Measurements from ENCODE around the gene KCNJ16. TPM values are rescaled to one million over a fixed set of nuclear protein-coding genes. Genes with fewer than 3 reads are reported as not detected.

Gene KCNJ16
- total RNA-seq, 1 experiment from 2014 or later, result not detected

DNA sequence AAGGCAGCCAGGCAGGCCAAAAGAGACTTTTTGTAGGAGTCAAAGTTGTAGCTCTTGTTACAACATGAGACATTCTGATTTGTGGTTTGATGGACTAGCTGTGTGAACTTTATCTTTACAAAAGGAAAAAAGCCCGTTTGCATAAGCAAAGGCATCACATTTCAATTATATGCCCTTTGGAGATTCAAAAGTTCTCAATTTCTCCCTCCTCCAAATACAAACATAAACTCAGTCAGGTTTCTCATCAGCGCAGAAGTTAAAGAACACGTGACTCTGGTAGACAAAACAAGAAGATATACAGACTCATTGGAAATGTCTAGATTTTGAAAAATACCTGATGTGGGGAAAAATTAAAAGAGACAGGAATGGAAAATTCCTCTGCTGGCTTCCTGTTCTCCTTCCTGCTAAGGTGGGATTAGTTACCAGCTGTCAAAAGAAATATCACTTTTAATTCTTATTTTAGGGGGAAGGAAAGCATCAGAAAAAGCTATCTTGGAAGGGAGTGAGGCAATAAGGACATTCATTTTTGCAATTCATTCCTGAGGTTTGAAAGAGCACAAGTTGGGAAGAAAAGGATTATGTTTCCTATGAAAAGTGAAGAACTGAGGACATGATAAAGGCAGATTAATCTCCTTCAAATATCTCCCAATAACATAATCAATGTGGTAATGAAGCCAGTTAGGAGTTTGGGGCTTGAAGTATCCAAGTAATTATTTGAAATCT is 4.6 kb upstream of the KCNJ16 start:
- no peak for DNase-seq
- TF ChIP-seq, protein P1, sequence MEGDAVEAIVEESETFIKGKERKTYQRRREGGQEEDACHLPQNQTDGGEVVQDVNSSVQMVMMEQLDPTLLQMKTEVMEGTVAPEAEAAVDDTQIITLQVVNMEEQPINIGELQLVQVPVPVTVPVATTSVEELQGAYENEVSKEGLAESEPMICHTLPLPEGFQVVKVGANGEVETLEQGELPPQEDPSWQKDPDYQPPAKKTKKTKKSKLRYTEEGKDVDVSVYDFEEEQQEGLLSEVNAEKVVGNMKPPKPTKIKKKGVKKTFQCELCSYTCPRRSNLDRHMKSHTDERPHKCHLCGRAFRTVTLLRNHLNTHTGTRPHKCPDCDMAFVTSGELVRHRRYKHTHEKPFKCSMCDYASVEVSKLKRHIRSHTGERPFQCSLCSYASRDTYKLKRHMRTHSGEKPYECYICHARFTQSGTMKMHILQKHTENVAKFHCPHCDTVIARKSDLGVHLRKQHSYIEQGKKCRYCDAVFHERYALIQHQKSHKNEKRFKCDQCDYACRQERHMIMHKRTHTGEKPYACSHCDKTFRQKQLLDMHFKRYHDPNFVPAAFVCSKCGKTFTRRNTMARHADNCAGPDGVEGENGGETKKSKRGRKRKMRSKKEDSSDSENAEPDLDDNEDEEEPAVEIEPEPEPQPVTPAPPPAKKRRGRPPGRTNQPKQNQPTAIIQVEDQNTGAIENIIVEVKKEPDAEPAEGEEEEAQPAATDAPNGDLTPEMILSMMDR (IDR thresholded peaks at IDR 0.05; ENCODE audit: unreplicated experiment), result no peak
- H3K4me1 Mint-ChIP-seq (ENCODE audit: low read depth, unreplicated experiment), result peaks cover 8% of the 10 kb centered on the region
- CTCF ChIA-PET, result interaction anchor here (1.1 kb wide), 1 partner anchor 10 kb away, joined by 3 read pairs; no protein-coding TSS in a partner anchor
- intact Hi-C loops (cut with micrococcal nuclease; ENCODE audit: unreplicated experiment), result no loop called here
- H3K9me3 Mint-ChIP-seq (ENCODE audit: low read depth, unreplicated experiment), result peaks cover 5% of the 10 kb centered on the region
- H3K27me3 Mint-ChIP-seq (ENCODE audit: unreplicated experiment), result no peaks in the 10 kb centered on the region
- no peak overlapping the region for H3K4me3 Mint-ChIP-seq (ENCODE audit: low read depth, unreplicated experiment)
- no peaks in the 10 kb centered on the region for H3K36me3 Mint-ChIP-seq (ENCODE audit: insufficient read depth, unreplicated experiment)
- H3K27ac Mint-ChIP-seq (ENCODE audit: unreplicated experiment), result no peak overlapping the region
- BruUV-seq (replicated peaks), result no TSS peak

DNA sequence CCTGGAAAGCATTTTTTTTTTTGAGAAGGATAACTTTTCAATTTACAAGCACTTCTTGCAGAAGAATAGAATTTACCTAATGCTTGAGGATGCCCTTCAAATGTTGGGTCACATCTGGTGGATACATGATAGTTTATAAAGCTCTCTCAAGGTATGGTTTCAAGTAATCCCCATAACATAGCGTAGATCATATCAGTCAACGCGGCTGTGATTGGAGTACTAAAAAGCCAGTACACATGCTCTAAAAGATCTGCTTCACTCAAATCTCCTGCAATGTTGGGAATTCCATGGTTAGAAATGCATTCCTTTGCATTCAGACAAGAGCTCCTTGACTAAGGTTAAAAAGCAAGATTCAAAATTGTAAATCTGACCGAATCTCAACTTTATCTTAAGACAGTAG is 3.9 kb upstream of the KCNJ16 start:
- CTCF ChIA-PET, result interaction anchor here (1.1 kb wide), 1 partner anchor 10 kb away, joined by 3 read pairs; no protein-coding TSS in a partner anchor
- Mint-ChIP-seq H3K36me3 (ENCODE audit: insufficient read depth, unreplicated experiment) (no peaks in the 10 kb centered on the region), H3K27me3 (ENCODE audit: unreplicated experiment) (no peaks in the 10 kb centered on the region), H3K4me1 (ENCODE audit: low read depth, unreplicated experiment) (peaks cover 8% of the 10 kb centered on the region), H3K4me3 (ENCODE audit: low read depth, unreplicated experiment) (no peak overlapping the region), H3K9me3 (ENCODE audit: low read depth, unreplicated experiment) (peaks cover 5% of the 10 kb centered on the region), H3K27ac (ENCODE audit: unreplicated experiment) (no peak overlapping the region)
- TF ChIP-seq, protein P1 (IDR thresholded peaks at IDR 0.05; ENCODE audit: unreplicated experiment), result no peak
- DNase-seq, result no peak
- intact Hi-C loops (cut with micrococcal nuclease; ENCODE audit: unreplicated experiment), result no loop called here
- no TSS peak for BruUV-seq (replicated peaks)

DNA sequence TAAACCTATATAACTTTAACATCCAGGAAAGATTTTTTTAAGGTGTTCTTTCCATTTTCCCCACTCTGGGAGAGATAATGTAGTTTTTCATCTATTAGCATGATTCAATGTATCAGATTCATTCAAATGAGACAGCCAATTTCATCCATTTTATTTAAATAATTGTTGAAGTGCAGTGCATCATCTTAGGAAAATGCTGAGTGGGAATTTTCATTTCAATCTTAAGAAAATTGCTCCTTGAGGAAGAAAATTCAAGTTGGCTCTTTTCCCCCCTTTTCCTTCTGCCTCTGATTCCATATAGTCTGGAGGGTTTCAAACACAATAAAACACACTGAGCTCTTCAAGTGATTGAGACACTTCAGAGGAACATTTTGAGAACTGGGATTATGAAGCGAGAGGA is 3.4 kb upstream of the KCNJ16 start:
- H3K27ac Mint-ChIP-seq (ENCODE audit: unreplicated experiment), result no peak overlapping the region
- CTCF ChIA-PET, result interaction anchor here (1.1 kb wide), 1 partner anchor 9 kb away, joined by 3 read pairs; no protein-coding TSS in a partner anchor
- BruUV-seq (replicated peaks), result no TSS peak
- H3K9me3 Mint-ChIP-seq (ENCODE audit: low read depth, unreplicated experiment), result peaks cover 7% of the 10 kb centered on the region
- no peak for DNase-seq
- H3K36me3 Mint-ChIP-seq (ENCODE audit: insufficient read depth, unreplicated experiment), result no peaks in the 10 kb centered on the region
- H3K4me1 Mint-ChIP-seq (ENCODE audit: low read depth, unreplicated experiment), result peaks cover 8% of the 10 kb centered on the region
- no peak overlapping the region for H3K4me3 Mint-ChIP-seq (ENCODE audit: low read depth, unreplicated experiment)
- TF ChIP-seq, protein P1 (IDR thresholded peaks at IDR 0.05; ENCODE audit: unreplicated experiment), result no peak
- H3K27me3 Mint-ChIP-seq (ENCODE audit: unreplicated experiment), result no peaks in the 10 kb centered on the region
- intact Hi-C loops (cut with micrococcal nuclease; ENCODE audit: unreplicated experiment), result no loop called here

DNA sequence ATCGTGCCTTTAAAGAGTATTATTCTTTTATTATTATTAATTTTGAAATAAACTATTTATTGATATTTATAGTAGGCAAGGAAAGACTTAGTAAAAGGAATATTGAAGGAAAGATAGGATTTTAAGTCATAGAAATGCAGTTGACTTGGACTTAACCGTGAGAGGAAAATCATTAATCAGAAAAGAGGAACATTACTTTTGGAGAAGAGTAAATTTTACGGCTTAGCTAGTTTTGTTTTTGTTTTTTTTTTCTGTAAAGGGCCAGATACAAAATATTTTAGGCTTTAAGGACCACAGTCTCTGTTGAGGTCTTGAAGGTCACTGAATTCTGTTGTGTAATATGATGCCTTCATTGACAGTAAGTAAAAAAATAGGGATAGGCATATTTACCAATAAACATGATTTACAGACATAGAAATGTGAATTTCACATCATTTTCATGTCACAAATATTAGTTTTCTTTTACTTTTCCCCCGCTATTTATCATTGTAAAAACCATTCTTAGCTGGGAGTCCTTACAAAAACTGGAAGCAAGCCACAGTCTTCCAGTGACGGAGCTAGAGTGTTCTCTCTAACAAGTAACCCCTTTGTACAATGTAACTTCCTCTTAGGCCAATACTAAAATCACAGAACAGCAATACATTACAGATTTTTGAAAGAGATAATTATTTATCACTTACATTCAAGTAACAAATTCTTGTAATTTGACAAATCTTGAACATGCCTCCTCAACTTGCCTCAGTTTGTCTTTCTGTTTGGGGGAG is 2.3 kb upstream of the KCNJ16 start:
- no peak overlapping the region for H3K27ac Mint-ChIP-seq (ENCODE audit: unreplicated experiment)
- H3K4me1 Mint-ChIP-seq (ENCODE audit: low read depth, unreplicated experiment), result peaks cover 8% of the 10 kb centered on the region
- no peaks in the 10 kb centered on the region for H3K36me3 Mint-ChIP-seq (ENCODE audit: insufficient read depth, unreplicated experiment)
- intact Hi-C loops (cut with micrococcal nuclease; ENCODE audit: unreplicated experiment), result no loop called here
- H3K27me3 Mint-ChIP-seq (ENCODE audit: unreplicated experiment), result no peaks in the 10 kb centered on the region
- TF ChIP-seq, protein P1 (IDR thresholded peaks at IDR 0.05; ENCODE audit: unreplicated experiment), result no peak
- BruUV-seq (replicated peaks), result no TSS peak
- no peak overlapping the region for H3K4me3 Mint-ChIP-seq (ENCODE audit: low read depth, unreplicated experiment)
- peaks cover 12% of the 10 kb centered on the region for H3K9me3 Mint-ChIP-seq (ENCODE audit: low read depth, unreplicated experiment)
- CTCF ChIA-PET, result no interaction called here
- DNase-seq, result no peak

Data from Calu3 (cell line).